Hematopoietic multipotent progenitor cell treated with erythropoietin and hydrocortisone succinate and interleukin-3 and kit ligand, for 8 days (in vitro differentiated cells): Measurements from ENCODE around the gene JMJD1C.

Experiments
- DNase-seq: peaks from one replicate; pipeline ENCODE4 v3.0.0-alpha.2; 2015

Gene JMJD1C

GRCh38 chr10:63434866-63435854, 30.6 kb downstream of the JMJD1C start:
- no peak for DNase-seq

DNA sequence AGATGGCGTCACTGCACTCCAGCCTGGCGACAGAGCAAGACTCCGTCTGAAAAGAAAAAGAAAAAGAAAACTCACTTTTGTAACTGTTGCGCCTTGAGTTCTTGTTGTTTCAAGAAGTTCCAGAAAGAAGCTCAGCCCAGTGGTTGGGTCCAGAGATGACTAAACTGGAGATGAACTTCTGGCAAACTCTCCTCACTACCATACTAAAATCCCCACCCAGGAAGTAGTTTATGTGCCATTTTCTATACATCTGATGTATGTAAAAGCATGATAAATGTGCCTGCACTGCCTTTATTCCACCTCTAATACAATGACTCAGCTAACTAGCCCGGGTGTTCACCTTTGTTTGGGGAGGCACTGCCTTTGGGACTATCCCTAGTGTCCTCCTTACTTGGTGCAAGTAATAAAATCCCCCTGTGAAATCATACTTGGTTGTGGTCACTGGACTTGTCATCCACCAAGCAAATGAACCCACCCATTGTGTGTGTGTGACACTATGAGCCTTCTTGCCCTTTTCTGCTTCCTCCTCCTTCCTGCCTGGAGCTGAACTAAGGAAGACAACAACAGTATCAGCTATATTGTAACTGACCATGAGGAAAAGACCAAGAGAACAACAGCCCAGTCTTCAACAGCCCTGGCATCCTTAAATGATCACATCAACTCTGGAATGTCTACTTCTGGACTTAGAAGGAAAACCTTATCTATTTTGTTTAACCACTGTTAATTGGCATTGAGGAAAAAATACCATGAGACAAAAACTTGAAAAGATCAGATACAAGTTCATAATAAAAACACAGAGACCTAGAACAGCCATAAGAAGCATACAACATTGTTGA, 33.6 kb downstream of the JMJD1C start:
- DNase-seq: peak; percentile 23

DNA sequence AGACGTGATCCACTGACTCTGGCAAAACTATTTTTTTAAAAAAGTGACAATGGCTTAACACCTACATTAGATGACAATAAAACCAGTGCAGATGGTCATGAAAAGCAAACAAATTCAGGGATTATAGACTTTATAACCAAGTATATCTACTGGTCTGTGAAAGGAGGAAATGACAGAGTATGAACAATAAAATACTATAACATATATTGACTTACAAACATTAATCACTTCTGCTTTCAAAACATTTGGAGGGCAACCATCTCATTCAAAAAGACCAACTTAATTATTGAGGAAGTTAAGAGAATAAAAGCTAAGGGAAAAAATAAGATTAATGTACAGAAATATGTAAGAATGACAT, 34.8 kb downstream of the JMJD1C start:
- DNase-seq: no peak

- no peak for DNase-seq
These were observed 35.4 kb downstream of the JMJD1C start for GRCh38 chr10:63430091-63430998.

GRCh38 chr10:63429281-63429680, 36.5 kb downstream of the JMJD1C start:
- DNase-seq: no peak

DNA sequence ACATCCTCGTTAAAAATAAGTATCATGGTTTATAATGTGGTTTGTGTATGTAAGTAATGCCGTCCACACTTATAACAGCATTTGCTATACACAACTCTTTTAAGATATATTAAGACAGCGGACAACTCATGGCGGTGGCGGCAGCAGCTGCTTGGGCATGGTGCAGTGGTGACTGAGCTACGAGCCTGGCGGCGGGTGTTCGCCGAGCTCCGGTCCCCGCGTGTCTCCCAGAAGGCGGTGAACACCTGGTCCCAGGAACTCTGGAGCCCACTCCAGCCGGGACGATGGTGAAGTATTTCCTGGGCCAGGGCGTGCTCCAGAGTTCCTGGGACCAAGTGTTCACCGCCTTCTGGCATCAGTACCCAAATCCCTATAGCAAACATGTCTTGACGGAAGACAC, 38.8 kb downstream of the JMJD1C start:
- DNase-seq: no peak

DNA sequence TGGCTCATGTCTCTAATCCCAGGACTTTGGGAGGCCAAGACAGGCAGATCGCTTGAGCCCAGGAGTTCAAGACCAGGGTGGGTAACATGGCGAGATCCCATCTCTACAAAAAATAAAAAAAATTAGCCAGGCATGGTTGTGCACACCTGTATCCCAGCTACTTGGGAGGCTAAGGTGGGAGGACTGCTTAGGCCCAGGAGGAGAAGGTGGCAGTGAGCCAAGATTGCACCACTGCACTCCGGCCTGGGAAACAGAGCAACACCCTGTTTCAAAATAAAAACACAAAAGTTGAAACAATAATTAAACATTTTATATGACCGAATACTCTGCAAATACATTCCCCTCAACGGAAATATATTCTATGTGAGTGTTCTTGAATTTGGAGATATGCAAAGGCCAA, 40.3 kb downstream of the JMJD1C start:
- DNase-seq: no peak

DNA sequence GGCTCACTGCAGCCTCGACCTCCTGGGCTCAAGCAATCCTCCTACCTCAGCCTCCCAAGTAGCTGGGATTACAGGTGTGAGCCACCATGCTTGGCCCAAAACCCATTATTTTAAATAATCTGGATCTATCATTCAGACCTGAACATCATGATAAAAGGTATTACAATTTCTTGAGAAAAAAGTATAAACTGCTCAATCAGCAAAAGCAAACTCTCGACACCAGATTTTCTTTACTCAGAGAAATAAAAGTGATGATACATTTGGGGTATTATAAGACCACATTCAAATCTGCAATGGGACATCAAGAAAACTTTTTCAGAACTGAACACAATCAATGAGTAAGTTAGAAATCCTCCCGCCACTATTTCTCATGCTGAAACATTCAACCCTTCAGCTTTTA, 41.2 kb downstream of the JMJD1C start:
- no peak for DNase-seq

DNA sequence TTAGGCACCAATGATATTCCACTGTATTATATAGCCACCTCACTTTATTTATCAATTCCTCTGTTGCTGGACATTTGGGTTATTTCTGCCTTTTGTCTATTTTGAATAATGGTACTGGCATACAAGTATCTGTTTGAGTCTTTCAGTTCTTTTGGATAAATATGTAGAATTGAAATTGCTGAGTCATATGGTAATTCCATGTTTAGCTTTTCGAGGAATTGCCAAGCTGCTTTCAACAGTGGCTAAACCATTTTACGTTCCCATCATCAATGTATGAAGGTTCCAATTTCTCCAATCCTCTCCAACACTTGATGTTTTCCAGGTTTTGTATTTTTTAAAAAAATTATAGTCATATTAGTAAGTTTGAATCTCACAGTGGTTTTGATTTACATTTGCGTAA, 42.3 kb downstream of the JMJD1C start:
- DNase-seq: no peak

DNA sequence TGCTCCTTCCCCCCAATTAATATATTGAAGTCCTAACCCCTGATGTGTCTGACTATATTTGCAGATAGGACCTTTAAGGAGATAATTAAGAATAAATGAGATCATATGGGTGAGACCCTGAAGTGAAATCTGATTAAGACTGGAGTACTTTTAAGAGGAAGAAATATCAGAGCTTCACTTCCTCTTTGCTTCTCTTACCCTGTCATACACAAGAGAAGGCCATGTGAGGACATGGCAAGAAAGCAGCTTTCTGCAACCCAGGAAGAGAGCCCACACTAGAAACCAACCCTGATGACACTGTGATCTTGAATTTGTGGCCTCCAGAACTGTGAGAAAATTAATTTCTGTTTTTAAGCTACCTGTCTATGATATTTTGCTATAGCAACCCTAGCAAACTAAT, 44.2 kb downstream of the JMJD1C start:
- DNase-seq: peak; percentile 49

- DNase-seq: peak; percentile 30
These were observed 49.4 kb downstream of the JMJD1C start for GRCh38 chr10:63416376-63416775.

DNA sequence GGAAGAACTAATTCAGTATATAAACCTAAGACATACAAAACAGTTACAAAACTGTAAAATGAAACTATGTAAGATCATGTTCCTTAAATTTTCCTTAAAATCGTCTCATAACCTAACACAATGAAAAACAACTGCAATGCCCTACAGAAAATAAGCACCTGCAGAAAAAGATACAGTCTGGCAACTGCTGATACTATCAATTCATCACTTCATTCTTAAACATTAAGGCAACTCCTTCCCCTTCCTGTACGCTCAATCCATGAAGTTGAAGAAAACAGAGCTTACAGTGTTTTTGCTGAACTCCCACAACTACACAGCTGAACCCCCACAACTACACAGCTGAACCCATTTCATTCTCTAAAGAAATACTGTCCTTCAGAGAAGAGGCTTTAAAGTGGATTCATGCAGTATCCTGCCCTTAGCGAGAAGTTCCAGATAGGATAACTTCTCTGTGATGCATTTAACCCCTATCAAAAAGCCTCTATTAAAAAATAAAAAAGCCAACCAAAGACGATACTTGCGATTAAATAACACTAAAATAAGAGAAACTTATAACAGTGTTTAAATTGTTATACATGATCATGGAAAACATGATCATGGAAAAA, 50.0 kb downstream of the JMJD1C start:
- no peak for DNase-seq

DNA sequence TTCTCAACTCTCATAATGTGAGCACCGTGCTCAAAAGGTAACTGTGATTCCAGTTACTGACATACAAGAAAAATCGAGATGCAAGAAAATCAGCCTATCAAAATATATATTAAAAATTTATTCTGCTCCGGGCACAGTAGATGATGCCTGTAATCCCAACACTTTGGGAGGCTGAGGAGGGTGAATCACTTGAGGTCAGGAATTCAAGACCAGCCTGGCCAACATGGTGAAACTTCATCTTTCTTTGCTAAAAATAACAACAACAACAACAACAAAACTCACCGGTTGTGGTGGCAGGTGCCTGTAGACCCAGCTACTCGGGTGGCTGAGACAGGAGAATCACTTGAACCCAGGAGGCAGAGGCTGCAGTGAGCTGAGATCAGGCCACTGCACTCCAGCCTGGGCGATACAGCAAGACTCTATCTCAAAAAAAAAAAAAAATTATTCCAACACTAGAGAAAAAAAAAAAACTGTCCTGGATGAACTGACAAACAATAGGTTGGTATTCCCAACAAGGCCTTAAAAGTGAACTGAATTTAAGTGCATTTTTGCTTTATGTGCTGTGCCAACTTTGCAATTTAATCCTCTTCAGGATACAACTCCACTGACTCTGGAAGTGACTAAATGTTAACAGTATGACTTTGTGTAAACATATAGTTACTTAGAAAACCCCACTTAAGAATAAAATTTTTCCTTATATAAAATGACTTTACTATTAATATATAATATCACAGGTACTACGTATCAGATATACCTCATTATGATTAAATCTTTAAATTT, 51.1 kb downstream of the JMJD1C start:
- DNase-seq: no peak

DNA sequence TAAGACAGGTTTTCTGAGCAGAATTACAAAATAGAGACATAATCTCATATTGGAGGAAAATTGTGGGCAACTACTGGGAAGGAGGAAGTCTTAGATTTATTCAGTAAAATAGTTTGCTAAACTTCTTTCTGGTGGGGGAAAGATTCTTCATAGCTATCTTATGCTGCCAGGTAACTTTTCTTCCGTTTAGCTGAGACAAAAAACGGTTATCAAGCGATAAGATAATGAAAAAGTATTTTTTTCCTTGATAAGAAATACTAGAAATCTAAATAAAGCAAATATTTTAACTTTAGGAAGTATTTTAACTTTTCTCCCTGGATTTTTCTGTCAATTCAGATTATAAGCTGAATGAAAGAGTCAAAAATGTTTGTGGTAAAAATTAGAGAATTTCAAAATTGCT, 52.3 kb downstream of the JMJD1C start:
- no peak for DNase-seq

DNA sequence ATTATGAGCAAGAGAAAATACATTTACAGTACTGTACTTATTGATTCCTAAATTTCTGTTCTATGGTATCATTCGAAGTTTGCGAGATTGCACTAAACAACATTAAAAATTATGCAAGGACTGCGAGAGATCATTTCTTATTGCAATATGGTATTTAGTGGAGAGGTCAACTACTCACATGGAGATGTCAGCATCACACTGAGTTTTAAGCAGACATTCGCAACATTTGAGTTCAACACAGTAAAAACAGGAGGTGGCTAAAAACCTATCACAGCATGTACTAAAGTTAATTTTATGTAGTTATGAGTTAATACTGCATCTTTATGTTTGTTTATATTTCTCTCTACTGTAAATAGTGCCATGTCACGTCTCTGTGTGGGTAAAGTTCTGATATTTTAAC, 53.5 kb downstream of the JMJD1C start:
- DNase-seq: no peak

GRCh38 chr10:63410633-63411032, 55.1 kb downstream of the JMJD1C start:
- DNase-seq: no peak

DNA sequence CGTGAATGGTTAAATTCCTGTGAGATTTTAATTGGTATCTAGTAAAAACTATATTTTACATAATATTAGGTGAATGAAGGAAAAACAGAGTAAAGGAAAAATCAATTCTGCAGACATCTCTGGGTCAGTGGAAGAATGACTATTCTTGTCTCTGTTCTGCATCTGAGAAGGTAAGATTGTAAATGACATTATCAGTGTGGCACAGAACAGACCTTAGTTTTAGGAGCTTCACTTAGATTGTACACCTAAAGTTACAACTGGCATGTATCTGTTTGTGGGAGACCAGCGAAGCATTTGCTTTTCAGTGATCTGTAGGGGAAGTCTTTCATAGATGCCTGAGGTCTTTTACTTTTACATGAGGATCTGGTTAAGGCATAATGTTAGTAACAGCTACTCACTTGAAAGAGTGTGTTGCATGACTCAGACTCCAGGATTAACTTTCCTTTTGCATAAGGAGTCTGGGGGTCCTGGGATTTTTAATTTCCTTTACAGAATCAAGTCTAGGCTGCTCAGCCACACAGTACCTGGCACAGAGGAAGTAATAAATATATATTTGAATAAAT, 56.2 kb downstream of the JMJD1C start:
- DNase-seq: no peak

DNA sequence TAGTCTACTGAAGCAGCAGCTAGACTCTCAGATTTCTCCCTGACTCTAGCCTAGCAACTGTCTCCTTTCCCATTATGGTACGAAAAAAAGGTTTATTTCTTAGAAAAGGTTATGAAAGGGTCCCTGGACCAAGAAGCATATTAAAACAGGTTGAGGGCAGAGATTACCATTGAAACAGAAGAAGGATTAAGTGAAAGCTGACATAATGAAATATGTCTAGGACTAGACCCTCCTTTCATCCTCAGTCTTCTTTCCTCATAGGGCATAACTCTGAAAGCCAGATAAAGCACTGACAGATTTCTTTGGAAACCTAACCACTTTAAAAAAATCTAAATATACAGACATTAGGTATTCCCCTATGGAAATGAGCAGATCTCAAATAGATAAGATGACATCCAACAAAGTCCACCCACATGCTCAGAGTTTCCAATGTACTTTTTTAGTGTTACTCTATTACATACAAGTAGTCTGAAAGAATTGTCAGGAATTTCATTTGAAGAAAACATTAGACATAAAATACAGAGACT, 58.6 kb downstream of the JMJD1C start:
- DNase-seq: no peak

DNA sequence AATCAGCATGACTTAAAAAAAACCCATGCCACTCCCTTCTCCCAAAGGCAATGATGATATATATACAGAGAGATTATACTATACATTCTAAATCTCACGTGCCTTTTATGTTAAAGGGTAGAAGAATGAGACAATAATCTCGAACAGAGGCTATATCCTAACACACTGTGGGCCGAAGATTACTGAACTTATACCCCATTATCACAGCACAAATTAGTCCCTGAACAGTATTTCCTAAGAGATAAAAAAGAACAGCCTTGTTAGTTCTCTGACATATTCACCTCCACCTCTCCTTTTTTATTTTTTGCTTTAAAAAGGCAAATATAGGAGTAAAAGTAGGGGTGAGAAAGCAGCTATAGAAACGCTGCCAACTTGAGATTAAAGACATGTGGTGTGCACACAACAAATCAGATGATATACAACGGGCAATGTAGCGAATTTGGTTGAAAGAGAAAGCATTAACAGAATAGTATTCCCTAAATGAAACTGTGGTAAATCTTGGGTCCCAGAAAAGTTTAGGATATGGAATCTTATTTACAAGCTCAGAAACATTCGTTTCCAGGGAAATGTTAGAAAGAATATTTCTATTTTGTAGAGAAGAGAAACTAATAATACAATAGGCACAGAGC, 69.5 kb downstream of the JMJD1C start:
- peak; percentile 81 for DNase-seq

- no peak for DNase-seq
These were observed 72.7 kb downstream of the JMJD1C start for GRCh38 chr10:63393050-63393449.

DNA sequence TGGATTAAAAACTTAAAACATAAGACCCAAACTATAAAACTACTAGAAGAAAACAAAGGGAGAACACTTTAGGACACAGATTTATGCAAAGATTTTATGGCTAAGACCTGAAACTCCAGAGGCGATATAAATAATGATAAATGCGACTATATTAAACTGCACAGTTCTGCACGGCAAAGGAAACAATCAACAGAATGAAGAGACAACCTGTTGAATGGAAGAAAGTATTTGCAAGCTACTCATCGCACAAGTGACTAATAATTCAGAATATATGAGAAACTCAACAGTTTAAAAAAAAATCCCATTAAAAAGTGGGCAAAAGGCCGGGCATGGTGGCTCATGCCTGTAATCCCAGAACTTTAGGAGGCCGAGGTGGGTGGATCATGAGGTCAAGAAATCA, 73.6 kb downstream of the JMJD1C start:
- DNase-seq: no peak
